HEK293 (cell line): ENCODE data around the gene HS3ST6.
A peak's percentile ranks its signal among the peaks of the same experiment; 100 is the strongest.
"Not testable (repeated sequence)": the region's sequence is repeated elsewhere in the genome, so short reads cannot be mapped to it uniquely, and the experiment has no call there.

ENCODE experiments used
- CTCF ChIA-PET: fragments of 350-600 bp; formaldehyde crosslinking; extraction: SDS; loops from one replicate; lab custom pipeline; 2021; ENCODE audit warnings: antibody characterized with exemption; lab: Yijun Ruan, JAX
- POLR2A ChIA-PET: fragments of 300-600 bp; formaldehyde crosslinking; extraction: SDS; loops from one replicate; lab custom pipeline; 2020; ENCODE audit warnings: antibody characterized with exemption, inconsistent platforms; lab: Yijun Ruan, JAX
- H3K27ac ChIP-seq: fragments of 200-500 bp; sonication (Bioruptor generic); 2 replicates; pipeline ENCODE4 v1.5.1; 2014; ENCODE audit warnings: low read depth, low read length, control low read depth, inconsistent platforms; ENCODE audit errors: extremely low read depth
- H3K36me3 ChIP-seq, 2 experiments: fragments of 200-500 bp in 1 of 2; sonication (Bioruptor generic) in 1 of 2; 1 replicate in 1 of 2; 2 replicates in 1 of 2; pipeline ENCODE4 v1.5.1; 2014 to 2017; ENCODE audit warnings: inconsistent platforms in 2 of 2, low read length in 2 of 2; ENCODE audit not compliant: control insufficient read depth in 2 of 2, insufficient read depth in 1 of 2
- H3K4me1 ChIP-seq: fragments of 200-500 bp; sonication (Bioruptor generic); 2 replicates; pipeline ENCODE4 v1.5.1; 2014; ENCODE audit warnings: mild to moderate bottlenecking, low read length, inconsistent platforms; ENCODE audit not compliant: control insufficient read depth, insufficient read depth
- H3K4me3 ChIP-seq: 2 replicates; pipeline ENCODE4 v1.5.1; 2011; ENCODE audit warnings: low read depth, mild to moderate bottlenecking, control low read depth, low read length, moderate library complexity
- H3K9me3 ChIP-seq: fragments of 200-500 bp; sonication (Bioruptor generic); 2 replicates; pipeline ENCODE4 v1.5.1; 2014; ENCODE audit warnings: low read depth, low read length, inconsistent platforms; ENCODE audit not compliant: control insufficient read depth, insufficient read depth
- BCL11A ChIP-seq: fragments of 450-650 bp; formaldehyde crosslinking; IDR thresholded peaks from 2 replicates; pipeline ENCODE4 v1.5.1; 2016; ENCODE audit warnings: low read depth, missing biosample characterization, missing genetic modification characterization
- GLIS1 ChIP-seq: fragments of 450-650 bp; formaldehyde crosslinking; IDR thresholded peaks from 2 replicates; pipeline ENCODE4 v1.5.1; 2016; ENCODE audit warnings: missing biosample characterization, missing genetic modification characterization
- GLIS2 ChIP-seq: fragments of 450-650 bp; formaldehyde crosslinking; IDR thresholded peaks from 2 replicates; pipeline ENCODE4 v1.5.1; 2016; ENCODE audit warnings: missing biosample characterization, missing genetic modification characterization
- INSM2 ChIP-seq: fragments of 450-650 bp; formaldehyde crosslinking; IDR thresholded peaks from 2 replicates; pipeline ENCODE4 v1.5.1; 2016; ENCODE audit warnings: missing biosample characterization, missing genetic modification characterization
- KLF7 ChIP-seq: fragments of 450-650 bp; formaldehyde crosslinking; IDR thresholded peaks from 2 replicates; pipeline ENCODE4 v1.5.1; 2016; ENCODE audit warnings: missing biosample characterization, missing genetic modification characterization, borderline replicate concordance
- SCRT2 ChIP-seq: fragments of 450-650 bp; formaldehyde crosslinking; IDR thresholded peaks from 2 replicates; pipeline ENCODE4 v1.5.1; 2016; ENCODE audit warnings: missing biosample characterization, missing genetic modification characterization
- SP7 ChIP-seq: fragments of 450-650 bp; formaldehyde crosslinking; IDR thresholded peaks from 2 replicates; pipeline ENCODE4 v1.5.1; 2016; ENCODE audit warnings: missing biosample characterization, missing genetic modification characterization
- WT1 ChIP-seq: fragments of 450-650 bp; formaldehyde crosslinking; IDR thresholded peaks from 2 replicates; pipeline ENCODE4 v1.5.1; 2016; ENCODE audit warnings: missing biosample characterization, missing genetic modification characterization
- YY2 ChIP-seq: fragments of 450-650 bp; formaldehyde crosslinking; IDR thresholded peaks from 2 replicates; pipeline ENCODE4 v1.5.1; 2016; ENCODE audit warnings: missing biosample characterization, missing genetic modification characterization
- ZBTB10 ChIP-seq: fragments of 450-650 bp; formaldehyde crosslinking; IDR thresholded peaks from 2 replicates; pipeline ENCODE4 v1.5.1; 2016; ENCODE audit warnings: missing biosample characterization, missing genetic modification characterization
- ZBTB17 ChIP-seq: fragments of 450-650 bp; formaldehyde crosslinking; IDR thresholded peaks from 2 replicates; pipeline ENCODE4 v1.5.1; 2016; ENCODE audit warnings: missing biosample characterization, missing genetic modification characterization
- ZNF10 ChIP-seq: fragments of 450-650 bp; formaldehyde crosslinking; IDR thresholded peaks from 2 replicates; pipeline ENCODE4 v1.5.1; 2017; ENCODE audit warnings: missing biosample characterization, missing genetic modification characterization
- ZNF2 ChIP-seq: fragments of 450-650 bp; formaldehyde crosslinking; IDR thresholded peaks from 2 replicates; pipeline ENCODE4 v1.5.1; 2016; ENCODE audit warnings: missing biosample characterization, missing genetic modification characterization
- ZNF600 ChIP-seq: fragments of 450-650 bp; formaldehyde crosslinking; IDR thresholded peaks from 2 replicates; pipeline ENCODE4 v1.5.1; 2016; ENCODE audit warnings: missing biosample characterization, missing genetic modification characterization
- ZNF629 ChIP-seq: fragments of 450-650 bp; formaldehyde crosslinking; IDR thresholded peaks from 2 replicates; pipeline ENCODE4 v1.5.1; 2017; ENCODE audit warnings: missing biosample characterization, missing genetic modification characterization
- ZNF76 ChIP-seq: fragments of 450-650 bp; formaldehyde crosslinking; IDR thresholded peaks from 2 replicates; pipeline ENCODE4; 2016; ENCODE audit warnings: low read depth, missing biosample characterization, missing genetic modification characterization, borderline replicate concordance
- TF ChIP-seq, protein P1 (sequence below): fragments of 450-650 bp; formaldehyde crosslinking; IDR thresholded peaks from 2 replicates; pipeline ENCODE4 v1.5.1; 2016; ENCODE audit warnings: missing biosample characterization, missing genetic modification characterization, borderline replicate concordance
- TF ChIP-seq, protein P2 (sequence below): fragments of 450-650 bp; formaldehyde crosslinking; IDR thresholded peaks from 2 replicates; pipeline ENCODE4 v1.5.1; 2016; ENCODE audit warnings: missing biosample characterization, missing genetic modification characterization
- TF ChIP-seq, protein P3 (sequence below): fragments of 450-650 bp; formaldehyde crosslinking; optimal IDR thresholded peaks from 2 replicates; pipeline ENCODE3; 2016; ENCODE audit warnings: missing biosample characterization, mild to moderate bottlenecking, missing genetic modification characterization
- TF ChIP-seq, protein P4 (sequence below): fragments of 450-650 bp; formaldehyde crosslinking; IDR thresholded peaks from 2 replicates; pipeline ENCODE4 v1.5.1; 2016; ENCODE audit warnings: missing biosample characterization, missing genetic modification characterization

The HS3ST6 gene

DNA sequence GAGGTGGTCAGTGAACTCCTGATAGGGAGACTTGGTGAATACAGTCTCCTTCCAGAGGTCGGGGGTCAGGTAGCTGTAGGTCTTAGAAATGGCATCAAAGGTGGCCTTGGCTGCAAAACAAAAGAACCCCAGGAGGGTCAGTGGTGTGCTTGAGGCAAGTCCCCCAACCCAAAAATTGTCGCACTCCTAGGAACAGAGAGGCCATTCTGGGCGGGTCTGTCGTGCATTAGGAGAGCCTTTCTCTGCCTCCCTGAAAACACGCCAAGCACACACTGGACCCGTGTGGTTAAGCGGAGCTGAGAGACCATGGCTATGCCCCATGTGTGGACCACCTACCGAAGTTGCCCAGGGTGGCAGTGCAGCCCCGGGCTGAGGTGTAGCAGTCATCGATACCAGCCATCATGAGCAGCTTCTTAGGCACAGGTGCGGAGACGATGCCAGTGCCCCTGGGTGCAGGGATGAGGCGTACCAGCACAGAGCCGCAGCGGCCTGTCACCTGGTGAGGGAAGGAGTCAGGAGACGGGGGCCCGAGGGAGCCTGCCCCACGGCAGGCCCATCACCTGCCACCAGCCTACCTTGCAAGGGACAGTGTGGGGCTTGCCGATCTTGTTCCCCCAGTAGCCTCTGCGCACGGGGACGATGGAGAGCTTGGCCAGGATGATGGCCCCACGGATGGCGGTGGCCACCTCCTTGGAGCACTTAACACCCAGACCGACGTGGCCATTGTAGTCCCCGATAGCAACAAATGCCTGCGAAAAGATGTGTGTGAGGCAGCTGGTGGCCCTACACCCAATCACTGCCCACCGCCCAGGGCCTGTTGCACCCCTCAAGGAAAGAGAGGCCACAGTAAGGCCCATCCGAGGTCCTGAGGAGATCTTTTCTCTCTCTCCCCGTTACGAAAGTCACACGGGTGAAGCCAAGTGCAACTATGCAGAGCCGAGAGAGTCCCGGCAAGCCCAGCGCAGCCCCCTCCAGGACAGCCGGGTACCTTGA, 44.2 kb upstream of the HS3ST6 start:
- CTCF ChIA-PET = not testable (repeated sequence)
- TF ChIP-seq, protein P1, sequence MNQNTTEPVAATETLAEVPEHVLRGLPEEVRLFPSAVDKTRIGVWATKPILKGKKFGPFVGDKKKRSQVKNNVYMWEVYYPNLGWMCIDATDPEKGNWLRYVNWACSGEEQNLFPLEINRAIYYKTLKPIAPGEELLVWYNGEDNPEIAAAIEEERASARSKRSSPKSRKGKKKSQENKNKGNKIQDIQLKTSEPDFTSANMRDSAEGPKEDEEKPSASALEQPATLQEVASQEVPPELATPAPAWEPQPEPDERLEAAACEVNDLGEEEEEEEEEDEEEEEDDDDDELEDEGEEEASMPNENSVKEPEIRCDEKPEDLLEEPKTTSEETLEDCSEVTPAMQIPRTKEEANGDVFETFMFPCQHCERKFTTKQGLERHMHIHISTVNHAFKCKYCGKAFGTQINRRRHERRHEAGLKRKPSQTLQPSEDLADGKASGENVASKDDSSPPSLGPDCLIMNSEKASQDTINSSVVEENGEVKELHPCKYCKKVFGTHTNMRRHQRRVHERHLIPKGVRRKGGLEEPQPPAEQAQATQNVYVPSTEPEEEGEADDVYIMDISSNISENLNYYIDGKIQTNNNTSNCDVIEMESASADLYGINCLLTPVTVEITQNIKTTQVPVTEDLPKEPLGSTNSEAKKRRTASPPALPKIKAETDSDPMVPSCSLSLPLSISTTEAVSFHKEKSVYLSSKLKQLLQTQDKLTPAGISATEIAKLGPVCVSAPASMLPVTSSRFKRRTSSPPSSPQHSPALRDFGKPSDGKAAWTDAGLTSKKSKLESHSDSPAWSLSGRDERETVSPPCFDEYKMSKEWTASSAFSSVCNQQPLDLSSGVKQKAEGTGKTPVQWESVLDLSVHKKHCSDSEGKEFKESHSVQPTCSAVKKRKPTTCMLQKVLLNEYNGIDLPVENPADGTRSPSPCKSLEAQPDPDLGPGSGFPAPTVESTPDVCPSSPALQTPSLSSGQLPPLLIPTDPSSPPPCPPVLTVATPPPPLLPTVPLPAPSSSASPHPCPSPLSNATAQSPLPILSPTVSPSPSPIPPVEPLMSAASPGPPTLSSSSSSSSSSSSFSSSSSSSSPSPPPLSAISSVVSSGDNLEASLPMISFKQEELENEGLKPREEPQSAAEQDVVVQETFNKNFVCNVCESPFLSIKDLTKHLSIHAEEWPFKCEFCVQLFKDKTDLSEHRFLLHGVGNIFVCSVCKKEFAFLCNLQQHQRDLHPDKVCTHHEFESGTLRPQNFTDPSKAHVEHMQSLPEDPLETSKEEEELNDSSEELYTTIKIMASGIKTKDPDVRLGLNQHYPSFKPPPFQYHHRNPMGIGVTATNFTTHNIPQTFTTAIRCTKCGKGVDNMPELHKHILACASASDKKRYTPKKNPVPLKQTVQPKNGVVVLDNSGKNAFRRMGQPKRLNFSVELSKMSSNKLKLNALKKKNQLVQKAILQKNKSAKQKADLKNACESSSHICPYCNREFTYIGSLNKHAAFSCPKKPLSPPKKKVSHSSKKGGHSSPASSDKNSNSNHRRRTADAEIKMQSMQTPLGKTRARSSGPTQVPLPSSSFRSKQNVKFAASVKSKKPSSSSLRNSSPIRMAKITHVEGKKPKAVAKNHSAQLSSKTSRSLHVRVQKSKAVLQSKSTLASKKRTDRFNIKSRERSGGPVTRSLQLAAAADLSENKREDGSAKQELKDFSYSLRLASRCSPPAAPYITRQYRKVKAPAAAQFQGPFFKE (tag by site-specific recombination) = peak; percentile 91; the same call in 1 of the 2 replicates
- TF ChIP-seq, protein P2, sequence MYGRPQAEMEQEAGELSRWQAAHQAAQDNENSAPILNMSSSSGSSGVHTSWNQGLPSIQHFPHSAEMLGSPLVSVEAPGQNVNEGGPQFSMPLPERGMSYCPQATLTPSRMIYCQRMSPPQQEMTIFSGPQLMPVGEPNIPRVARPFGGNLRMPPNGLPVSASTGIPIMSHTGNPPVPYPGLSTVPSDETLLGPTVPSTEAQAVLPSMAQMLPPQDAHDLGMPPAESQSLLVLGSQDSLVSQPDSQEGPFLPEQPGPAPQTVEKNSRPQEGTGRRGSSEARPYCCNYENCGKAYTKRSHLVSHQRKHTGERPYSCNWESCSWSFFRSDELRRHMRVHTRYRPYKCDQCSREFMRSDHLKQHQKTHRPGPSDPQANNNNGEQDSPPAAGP (tag by site-specific recombination) = peak; percentile 20; the same call in 1 of the 2 replicates
- peak; percentile 17; the same call in 1 of the 2 replicates for TF ChIP-seq WT1 (tag by site-specific recombination)
- TF ChIP-seq KLF7 (tag by site-specific recombination) = 0 out of 2 replicates have a peak, but pooled peaks have one; percentile 17
- peak; percentile 49; the same call in 1 of the 2 replicates for TF ChIP-seq ZNF76 (tag by site-specific recombination)
- TF ChIP-seq, protein P3, sequence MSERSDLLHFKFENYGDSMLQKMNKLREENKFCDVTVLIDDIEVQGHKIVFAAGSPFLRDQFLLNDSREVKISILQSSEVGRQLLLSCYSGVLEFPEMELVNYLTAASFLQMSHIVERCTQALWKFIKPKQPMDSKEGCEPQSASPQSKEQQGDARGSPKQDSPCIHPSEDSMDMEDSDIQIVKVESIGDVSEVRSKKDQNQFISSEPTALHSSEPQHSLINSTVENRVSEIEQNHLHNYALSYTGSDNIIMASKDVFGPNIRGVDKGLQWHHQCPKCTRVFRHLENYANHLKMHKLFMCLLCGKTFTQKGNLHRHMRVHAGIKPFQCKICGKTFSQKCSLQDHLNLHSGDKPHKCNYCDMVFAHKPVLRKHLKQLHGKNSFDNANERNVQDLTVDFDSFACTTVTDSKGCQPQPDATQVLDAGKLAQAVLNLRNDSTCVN (tag by site-specific recombination) = peak; percentile 15
- 0 out of 2 replicates have a peak, but pooled peaks have one; percentile 13 for TF ChIP-seq ZBTB10 (tag by site-specific recombination)
- TF ChIP-seq, protein P4, sequence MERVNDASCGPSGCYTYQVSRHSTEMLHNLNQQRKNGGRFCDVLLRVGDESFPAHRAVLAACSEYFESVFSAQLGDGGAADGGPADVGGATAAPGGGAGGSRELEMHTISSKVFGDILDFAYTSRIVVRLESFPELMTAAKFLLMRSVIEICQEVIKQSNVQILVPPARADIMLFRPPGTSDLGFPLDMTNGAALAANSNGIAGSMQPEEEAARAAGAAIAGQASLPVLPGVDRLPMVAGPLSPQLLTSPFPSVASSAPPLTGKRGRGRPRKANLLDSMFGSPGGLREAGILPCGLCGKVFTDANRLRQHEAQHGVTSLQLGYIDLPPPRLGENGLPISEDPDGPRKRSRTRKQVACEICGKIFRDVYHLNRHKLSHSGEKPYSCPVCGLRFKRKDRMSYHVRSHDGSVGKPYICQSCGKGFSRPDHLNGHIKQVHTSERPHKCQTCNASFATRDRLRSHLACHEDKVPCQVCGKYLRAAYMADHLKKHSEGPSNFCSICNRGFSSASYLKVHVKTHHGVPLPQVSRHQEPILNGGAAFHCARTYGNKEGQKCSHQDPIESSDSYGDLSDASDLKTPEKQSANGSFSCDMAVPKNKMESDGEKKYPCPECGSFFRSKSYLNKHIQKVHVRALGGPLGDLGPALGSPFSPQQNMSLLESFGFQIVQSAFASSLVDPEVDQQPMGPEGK (tag by site-specific recombination) = peak; percentile 40
- peak; percentile 90 for TF ChIP-seq ZNF10 (tag by site-specific recombination)
- peak; percentile 28; the same call in 1 of the 2 replicates for TF ChIP-seq GLIS1 (tag by site-specific recombination)
- peak; percentile 18; the same call in 1 of the 2 replicates for TF ChIP-seq INSM2 (tag by site-specific recombination)
- peak; percentile 41; the same call in 1 of the 2 replicates for TF ChIP-seq SP7 (tag by site-specific recombination)
- TF ChIP-seq GLIS2 (tag by site-specific recombination) = peak; percentile 70
- peak; percentile 80 for TF ChIP-seq ZNF600 (tag by site-specific recombination)
- TF ChIP-seq YY2 (tag by site-specific recombination) = peak; percentile 37; the same call in 1 of the 2 replicates
- peak; percentile 61 for TF ChIP-seq ZNF629
- peak; percentile 18 for TF ChIP-seq BCL11A
- peak; percentile 20; the same call in 1 of the 2 replicates for TF ChIP-seq ZNF2
- TF ChIP-seq ZBTB17 (tag by site-specific recombination) = peak; percentile 66
- TF ChIP-seq SCRT2 (tag by site-specific recombination) = peak; percentile 84

More for the DNA sequence above, 44.2 kb upstream of the HS3ST6 start:
- Histone ChIP-seq H3K4me3 (peak overlapping the region; percentile 94), H3K36me3 (peaks cover 0 to 42% of the 10 kb centered on the region in 2 experiments; a peak in 1 of 3 replicates), H3K27ac (peak overlapping the region; percentile 100)
- H3K4me1 ChIP-seq, H3K9me3 ChIP-seq: not testable (repeated sequence)
- POLR2A ChIA-PET = interaction anchor here (0.6 to 2.7 kb wide), 10 partner anchors 9 to 395 kb away, joined by 3 to 46 read pairs (median 4); partner anchors contain the start of genes GFER, NOXO1, SYNGR3 and TBL3
